H1 (cell line): ENCODE results near the gene MAP1B.

Source experiments
- CTCF ChIP-seq, 3 experiments: IDR thresholded peaks; 1 replicate in 2 of 3; 2 replicates in 1 of 3; pipeline versions ENCODE4 v1.5.1 to v1.6.1; 2011; ENCODE audit warnings: low read length in 3 of 3, mild to moderate bottlenecking in 3 of 3, inconsistent platforms in 2 of 3, low read depth in 1 of 3, moderate library complexity in 1 of 3; ENCODE audit not compliant: insufficient read depth in 1 of 3; ENCODE audit errors: control extremely low read depth in 1 of 3
- EZH2 ChIP-seq: fragments of 200-600 bp; sonication (generic); IDR thresholded peaks from 2 replicates; pipeline ENCODE4 v1.7.1; 2012; ENCODE audit warnings: low read depth, mild to moderate bottlenecking, moderate library complexity, low read length, inconsistent platforms; ENCODE audit not compliant: severe bottlenecking
- POLR2A ChIP-seq, 2 experiments: IDR thresholded peaks; 1 replicate in 1 of 2; 2 replicates in 1 of 2; pipeline ENCODE4 v1.6.1; 2011; ENCODE audit warnings: low read depth in 2 of 2, low read length in 2 of 2, mild to moderate bottlenecking in 2 of 2; ENCODE audit errors: control extremely low read depth in 1 of 2

- no peak for TF ChIP-seq CTCF (IDR thresholded peaks at IDR 0.05; ENCODE audit: control extremely low read depth in 1 of 3, insufficient read depth in 1 of 3, low read depth in 1 of 3, low read length in 3 of 3)
- no peak for TF ChIP-seq POLR2A (IDR thresholded peaks at IDR 0.05; ENCODE audit: control extremely low read depth in 1 of 2, low read depth in 2 of 2, low read length in 2 of 2)
- no peak for TF ChIP-seq EZH2
Observed at GRCh38 chr5:72237879-72238278, 130.6 kb downstream of the MAP1B start.
